Measurements from ENCODE around the gene TNFAIP8.
"Not testable (repeated sequence)": the region's sequence is repeated elsewhere in the genome, so short reads cannot be mapped to it uniquely, and the experiment has no call there.

Gene TNFAIP8

DNA sequence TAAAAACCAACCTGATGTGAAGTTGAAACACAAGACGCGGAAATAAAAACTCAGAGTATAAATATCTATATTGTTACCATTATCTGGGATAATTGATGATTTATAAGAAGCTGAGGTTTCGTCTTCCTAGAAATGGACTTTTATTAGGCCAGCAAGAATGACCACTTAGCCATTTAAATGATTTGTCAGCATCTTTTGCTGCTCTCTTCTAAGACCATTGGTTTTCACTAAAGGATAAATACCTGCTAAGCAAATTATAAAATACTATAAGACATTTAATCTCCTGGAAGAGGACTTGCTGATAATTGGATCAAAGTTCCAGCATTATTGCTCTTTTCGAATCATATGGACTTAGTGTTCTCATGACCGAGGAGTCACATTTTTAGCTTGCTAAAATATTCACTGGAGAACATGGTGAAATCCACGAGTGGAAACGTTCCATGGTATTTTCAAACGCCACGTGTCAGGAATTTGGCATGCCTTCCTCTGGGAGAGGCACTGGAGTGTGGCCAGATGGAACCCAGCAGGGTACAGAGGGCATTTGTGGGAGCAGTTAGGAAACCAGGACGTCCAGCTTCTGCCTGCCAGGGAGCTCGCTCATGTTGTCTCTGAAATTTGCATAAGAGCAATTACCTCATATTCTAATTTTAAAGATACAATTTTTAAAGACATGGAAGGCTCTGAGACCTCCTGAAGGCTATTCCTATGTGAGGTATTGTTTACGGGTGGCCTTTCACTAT is 43.1 kb downstream of the TNFAIP8 start:
- DNase-seq = no peak

DNA sequence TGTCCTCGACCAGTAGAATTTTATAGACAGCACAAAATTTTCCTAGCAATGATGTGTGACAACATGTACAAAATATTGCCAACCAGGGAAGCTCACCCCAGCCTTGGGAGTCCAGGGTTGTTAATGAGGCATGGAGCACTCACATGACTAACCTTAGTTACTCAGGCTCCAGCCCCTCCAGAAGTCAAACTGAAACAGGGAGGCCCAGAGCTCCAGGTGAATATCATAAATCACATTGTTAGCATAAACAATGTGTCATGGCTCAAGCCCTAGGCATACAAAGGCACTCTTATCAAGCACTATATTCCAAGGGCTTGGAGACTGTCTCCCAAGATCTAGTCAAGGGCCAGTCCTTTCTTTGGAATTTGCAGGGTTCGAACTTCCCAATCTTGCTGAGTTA is 44.4 kb downstream of the TNFAIP8 start:
- DNase-seq = no peak

DNA sequence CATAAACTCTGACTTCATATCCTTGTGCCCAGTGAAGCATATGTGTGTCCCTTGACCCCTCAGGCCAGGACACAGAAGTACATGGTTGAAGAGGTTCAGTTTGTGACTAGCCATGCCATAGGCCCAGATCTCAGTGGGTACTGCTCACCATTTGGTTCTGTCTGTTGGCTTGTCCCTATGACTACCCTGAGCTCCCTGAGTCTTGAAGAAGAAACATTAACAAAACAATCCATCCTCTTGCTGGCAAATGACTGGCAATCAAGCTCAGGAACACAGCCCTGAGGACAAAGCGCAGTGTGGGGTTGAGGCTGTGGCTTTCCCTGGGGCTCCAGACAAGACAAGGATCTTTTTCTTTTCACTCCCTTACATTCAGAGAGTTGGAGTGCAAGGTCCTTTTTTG is 46.3 kb downstream of the TNFAIP8 start:
- DNase-seq = no peak

DNA sequence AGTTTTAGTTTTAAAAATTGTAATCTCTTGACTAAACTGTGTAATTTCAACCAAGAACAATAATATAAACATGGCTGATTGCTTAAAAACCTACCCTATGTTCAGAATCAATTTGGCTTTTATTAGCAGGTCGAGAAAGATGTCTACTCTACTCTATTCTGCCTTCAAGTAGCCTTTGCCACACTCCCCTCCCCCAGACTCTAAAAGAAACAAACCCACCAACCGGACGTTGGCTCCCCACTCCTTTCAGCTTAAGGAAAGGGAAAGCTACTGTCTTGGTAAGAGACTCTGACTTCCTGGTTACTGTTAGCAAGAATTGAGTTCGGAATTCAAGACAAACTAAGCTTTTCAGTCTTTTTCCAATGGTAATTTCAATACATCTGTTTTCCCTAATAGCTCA is 46.7 kb downstream of the TNFAIP8 start:
- no peak for DNase-seq

DNA sequence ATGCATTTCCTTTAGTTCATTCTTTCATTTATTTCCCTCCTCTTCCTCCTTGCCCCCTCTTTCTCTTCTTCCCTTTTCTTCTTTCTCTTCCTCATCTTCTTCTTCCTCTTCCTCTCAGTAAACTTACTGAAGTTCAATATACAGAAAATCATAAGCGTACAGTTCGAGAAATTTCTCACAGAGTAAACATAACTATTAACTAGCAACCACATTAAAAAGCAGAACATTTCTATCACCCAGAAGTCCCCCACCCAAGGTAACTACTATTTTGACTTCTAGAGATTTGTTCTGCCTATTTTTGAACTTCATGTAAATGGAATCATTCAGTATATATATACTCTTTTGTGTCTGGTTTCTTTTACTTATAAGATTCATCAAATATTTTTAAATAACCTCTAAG is 48.2 kb downstream of the TNFAIP8 start:
- DNase-seq = no peak

DNA sequence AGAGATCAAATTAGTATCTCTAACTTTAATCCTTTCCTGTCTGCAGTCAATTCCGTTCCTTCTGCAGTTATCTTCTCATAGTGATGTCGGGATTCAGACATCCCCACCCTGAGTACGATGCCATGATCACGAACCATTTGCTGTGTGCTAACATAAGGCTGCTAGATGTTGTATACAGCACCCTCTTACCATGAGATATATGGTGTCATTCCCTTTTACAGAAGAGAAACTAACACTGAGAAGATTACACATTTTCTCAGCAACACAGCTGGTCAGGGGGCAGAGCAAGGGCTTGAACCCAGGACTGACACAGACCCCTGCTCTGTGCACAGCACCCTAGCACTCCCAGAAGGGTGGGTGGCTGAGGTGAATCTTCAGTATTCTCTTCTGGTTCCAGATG is 49.6 kb downstream of the TNFAIP8 start:
- DNase-seq = no peak

DNA sequence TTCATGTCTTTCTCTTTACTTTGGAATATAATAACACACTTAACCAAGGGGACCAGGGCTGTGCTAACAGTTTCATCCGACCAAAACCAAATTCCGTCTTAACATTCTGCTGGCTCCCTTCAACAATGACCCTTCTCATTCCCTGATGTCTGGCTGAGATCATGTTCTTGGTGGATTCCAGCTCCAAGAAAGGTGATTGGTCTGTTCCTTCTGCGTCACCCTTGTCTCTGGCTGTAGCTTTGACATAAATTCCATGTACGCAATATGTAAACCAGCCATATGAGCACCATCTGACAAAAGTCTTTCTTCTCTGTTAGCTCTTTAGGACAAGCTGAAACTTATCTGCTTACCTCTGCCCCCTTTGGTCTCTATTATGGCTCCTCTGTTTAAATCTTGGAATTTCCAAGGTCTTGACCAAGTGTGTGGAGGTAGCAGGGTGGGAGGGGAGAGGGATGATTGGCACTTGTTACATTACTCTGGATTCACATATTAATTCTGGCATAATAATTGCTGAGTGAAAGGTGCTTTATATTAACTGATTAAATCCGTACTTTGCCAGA is 50.8 kb downstream of the TNFAIP8 start:
- DNase-seq = no peak

DNA sequence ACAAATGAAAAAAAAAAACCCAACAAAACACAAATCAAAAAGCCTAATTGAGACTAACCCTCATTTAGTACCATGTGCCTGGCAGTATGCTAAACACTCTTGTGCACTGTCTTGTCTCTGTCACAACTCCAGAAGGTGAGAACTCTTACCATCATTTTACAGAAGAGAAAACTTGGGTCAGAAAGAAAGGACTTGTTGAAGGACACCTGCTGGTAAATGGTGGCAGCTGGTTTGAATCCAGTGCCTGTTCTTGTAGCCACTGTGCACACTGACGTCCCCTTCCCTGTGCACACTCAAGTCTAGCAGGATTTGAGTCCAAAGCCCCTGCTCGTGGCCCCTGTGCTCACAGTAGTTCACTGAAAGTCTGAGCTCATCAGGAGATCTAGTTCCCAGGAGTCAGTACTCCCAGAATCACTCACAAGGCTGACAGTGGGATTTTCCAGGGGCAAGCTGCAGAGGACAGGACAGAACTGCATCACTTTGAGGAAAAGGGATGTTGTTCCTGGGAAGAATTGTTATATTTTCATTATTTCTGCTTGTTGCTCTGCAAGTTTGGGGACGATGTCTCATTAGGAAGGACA is 53.5 kb downstream of the TNFAIP8 start:
- DNase-seq = no peak

DNA sequence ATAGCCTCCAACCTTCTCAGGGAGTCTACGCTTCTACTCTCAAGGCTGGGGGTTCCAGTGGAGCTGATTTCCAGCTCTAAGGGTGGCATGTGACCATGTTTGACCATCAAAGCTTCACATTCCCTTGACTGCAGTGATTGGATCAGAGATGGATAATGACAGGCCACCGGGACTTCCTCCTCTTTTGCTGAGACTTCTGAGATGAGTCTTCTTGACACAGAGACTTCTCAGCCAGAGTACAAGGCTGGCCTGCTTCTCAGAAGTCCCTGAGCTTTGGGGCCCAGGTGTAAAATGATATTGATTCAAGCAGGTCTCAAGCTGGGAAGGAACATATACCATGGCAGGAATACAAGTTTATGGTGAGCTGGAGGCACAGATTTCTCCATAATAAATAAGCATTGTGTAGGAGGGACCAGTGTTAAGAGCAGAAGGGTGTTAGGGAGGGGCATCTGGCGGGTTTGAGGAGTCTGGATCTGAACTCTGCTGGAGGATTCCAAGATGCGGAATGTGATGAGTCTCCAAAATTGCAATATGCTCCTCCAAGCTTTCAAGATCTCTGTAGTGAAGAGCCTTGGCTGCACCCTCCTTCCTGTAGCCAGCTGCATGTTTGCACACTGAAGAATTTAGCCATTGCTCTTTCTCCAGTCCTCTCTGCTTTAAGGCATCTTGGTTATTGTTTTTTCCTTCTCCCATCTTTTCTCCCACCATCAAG is 54.8 kb downstream of the TNFAIP8 start:
- no peak for DNase-seq

DNA sequence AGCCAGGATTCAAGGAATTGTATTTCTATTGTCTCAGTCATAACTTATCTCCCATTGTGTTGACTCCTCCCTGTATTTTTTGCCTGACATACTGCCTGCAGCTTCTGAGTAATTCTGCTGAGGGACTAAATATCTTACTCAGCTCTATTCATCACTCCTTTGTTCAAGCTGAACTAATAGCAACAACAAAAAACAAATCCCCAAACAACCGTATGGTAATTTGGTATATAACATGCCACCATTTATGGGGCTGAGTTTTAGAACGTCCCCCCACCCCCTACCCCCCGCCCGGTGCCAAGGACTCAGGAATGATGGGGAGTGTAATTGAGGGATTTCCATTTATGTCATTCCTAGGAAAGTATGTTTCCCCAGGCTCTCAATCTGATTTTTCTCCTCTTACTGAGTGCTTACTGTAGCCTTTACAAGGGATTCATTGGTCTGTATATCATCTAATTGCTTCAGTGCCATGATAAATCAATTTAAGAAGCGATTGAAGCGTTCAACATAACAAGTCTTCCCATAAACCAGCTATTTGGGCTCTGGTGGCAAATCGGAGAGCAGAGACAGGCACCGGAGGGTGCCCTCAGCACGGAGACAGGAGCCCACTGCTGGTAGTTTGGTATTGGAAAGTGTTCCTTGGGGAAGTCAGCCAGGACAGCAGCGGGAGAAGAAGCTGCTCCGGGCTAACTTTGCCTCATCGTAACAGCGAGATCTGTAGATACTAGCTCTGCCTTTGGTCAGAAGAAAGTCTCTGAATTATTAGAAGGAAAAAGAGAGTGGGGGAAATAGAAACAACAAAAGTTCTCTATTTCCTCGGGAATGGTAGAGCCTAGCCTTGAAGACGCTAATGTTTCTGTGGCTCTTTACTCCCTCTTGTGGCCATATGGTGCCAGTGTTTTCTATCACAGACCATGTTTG is 55.8 kb downstream of the TNFAIP8 start:
- no peak for DNase-seq

DNA sequence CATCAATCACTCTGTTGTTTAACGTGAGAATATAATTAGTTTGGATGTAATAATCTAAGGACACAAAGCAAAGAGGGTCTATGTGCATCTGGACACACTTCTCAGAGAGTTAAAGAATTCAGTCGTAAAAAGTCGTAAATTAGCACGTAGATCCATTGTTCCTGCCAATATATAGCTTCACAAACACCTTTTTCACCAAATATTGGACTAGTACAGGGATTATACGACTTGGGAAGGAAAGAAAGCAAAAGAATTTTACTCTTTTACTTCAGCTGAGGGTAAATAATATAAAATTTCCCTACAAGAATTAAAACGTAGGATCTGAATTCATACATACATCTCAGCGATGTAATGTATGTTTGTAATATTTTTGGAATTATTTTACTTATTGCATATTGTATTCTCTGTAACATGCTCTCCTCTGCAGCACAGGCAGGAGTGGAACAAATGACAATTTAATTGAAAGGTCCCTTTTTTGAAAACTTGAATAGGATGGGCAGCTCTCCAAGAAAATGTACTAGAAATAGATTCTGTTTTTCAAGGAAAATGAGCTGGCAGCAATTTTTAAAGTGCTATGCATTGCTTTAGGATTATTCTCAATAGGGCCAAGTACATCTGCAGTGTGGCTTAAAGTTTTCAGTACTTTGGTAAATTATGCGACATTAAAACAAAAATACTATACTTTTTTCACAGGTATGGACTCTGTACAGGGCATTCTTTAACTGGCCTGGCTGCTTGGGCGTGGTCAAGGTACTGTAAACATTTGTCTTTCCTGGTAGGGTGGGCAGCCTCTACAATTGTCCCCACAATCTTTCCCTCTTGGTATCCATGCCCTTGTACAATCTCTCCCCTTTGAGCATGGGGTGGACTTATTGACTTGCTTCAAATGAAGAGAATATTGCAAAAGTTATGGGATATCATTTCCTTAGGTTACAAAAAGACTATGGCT is 56.7 kb downstream of the TNFAIP8 start:
- DNase-seq = no peak

DNA sequence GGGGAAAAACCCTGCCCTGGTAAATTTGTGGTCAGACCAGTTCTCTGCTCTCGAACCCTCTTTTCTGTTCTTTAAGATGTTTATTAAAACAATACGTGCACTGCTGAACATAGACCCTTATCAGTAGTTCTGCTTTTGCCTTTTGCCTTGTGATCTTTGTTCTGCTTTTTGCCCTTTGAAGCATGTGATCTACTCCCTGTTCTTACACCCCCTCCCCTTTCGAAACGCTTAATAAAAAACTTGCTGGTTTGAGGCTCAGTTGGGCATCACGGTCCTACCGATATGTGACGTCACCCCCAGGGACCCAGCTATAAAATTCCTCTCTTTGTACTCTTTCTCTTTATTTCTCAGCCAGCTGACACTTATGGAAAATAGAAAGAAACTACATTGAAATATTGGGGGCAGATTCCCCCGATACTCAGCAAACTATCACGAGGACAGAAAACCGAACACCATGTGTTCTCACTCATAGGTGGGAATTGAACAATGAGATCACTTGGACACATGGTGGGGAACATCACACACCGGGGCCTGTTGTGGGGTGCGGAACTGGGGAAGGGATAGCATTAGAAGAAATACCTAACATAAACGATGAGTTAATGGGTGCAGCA is 58.4 kb downstream of the TNFAIP8 start:
- not testable (repeated sequence) for DNase-seq

DNA sequence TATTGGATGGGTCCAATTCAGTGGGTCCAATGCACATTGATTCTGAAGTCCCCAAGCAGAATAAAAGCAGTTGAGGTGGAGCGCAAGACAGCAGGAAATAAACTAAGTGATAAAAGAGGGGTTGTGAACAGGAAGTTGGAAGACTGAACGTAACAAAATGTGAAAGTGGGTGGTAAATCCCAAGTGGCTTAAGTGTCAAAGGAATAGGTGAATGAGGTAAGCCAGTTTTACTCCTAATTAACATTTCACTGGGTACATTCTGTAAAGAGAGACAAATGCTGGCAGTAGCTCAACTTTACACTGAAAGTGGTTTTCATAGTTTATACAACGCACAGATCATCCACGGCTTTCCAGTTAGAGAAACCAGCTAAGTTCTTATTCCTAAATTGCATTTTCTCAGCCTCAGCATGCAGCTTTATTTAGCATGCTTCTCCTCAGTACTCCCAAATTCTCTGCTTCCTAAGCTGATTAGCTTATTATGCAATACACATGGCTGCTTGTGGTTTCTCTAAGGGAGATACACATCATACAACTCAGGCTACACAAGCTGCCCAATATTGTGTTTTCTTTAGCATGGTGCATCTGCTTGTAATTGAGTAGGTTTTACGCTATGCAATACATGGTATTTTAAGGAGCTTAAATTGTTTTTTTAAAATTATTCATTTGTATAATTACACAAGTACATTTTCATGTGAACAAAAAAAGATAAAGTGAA is 62.2 kb downstream of the TNFAIP8 start:
- DNase-seq = no peak

DNA sequence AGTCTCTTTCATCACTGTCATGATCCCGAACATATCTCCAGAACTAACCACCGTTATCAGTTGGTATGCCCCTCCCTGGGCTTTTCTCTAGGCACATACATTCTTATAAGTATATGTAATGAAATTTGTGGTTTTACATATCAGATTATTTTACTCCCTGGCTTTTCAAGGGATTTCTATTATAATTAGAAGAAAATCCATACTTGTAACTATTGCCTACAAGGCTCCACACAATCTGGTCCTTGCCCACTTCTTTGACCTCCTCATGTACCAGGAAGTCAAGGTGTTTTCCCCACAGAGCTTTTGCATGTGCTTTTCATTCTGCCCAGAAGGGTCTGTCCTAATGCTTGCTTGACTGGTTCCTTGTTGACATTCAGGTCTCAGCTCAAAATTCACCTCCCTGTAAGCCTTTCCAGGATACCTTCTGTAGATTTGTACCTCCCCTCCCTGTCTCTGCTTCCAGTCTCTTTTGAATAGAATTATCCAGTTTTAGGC is 62.8 kb downstream of the TNFAIP8 start:
- DNase-seq = no peak

DNA sequence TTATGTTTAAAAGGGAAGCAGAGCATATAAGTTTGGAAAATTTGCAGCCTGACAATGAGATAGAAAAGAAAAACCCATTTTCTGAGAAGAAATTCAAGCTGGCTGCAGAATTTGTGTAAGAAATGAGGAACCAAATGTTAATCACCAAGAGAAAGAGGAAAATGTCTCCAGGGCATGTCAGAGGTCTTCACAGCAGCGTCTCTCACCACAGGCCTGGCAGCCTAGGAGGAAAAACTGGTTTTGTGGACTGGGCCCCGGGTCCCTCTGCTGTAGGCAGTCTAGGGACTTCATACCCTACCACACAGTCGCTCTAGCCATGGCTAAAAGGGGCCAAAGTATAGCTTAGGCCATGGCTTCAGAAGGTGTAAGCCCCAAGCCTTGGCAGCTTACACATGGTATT is 64.3 kb downstream of the TNFAIP8 start:
- no peak for DNase-seq

DNA sequence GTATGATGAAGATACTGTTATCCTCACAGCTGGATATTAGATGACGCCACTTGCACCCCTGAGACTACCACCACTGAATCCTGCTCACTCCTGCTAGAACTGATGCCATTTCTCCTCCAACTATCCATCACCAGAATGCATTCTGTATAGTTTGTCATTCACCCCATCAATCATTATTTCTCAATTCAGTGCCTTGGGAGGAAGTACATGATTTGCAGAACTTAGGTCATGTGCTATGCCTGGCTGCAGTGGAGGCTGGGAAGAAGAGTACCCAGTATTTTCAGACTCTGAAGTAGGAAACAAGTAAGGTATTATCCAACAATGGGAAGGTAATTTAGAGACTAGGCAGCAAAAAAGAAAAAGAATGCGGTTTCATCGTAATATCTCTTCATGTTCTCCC is 70.2 kb downstream of the TNFAIP8 start:
- no peak for DNase-seq

DNA sequence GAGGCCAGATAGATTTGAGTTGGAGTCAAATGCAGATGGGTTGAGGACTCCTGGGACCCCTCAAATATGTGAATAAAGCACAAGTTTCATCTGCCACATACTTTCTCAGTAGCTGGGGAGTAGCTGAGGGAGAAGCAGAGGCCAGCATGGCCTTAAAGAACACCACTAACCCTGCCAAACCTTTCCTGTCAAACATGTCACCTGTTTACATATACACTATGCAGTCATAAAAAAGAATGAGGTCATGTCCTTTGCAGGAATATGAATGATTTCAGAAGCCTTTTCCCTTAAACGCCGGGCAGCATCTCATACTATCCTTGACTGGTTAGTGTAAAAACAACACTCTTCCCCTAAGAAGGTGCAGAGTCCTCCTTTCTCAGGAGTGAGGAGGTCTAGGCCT is 71.2 kb downstream of the TNFAIP8 start:
- DNase-seq = no peak

DNA sequence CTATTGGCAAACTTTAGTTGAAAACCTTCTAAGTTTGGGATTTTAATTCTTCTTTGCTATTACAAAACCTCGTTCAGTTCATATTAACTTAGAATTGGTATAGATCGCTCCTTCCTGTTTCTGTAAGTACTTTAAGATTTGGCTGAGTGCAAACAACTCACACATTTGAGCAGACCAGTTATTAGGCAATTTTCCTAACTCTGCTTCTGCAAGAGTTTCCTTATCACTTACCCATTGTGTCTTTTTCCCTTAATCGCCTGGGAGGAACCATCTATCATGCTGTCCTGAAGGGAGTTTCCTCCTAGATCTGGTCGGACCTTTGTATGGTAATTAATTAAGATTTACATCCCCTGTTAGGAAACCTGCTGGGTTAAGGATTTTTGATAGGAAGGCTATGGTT is 71.8 kb downstream of the TNFAIP8 start:
- DNase-seq = not testable (repeated sequence)

DNA sequence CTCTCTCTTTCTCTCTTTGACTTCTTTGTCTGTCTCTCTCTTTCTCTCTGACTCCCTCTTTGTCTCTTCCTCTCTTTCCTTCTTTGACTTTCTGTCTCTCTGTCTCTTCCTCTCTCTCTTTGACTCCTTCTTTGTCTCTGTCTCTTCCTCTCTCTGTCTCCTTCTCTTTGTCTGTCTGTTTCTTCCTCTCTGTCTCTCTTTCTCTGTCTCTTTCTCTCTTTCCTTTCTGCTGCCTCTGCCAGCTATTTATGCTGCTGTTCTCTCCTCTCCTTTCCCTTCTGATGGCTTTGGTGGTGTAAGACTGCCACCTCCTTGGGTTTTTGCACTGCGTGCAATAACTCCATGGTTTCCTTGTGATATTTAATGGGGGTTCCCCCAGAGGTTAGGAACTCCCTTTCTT is 72.3 kb downstream of the TNFAIP8 start:
- not testable (repeated sequence) for DNase-seq

DNA sequence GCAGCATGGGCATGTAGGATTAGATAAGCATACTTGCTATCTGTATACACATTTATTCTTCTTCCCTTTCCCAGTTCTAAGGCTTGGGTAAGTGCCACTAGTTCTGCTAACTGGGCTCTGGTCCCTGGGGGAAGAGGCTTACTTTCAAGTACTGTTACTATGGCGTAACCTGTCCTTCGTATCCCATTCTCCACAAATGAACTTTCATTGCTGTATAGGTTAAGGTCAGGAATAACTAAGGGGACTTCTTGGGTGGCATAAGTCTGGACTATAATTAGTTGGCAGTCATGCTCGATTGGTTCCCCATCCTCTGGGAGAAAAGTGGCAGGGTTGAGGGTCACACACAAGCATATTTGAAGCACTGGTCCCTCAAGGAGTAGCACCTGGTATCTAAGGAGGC is 72.8 kb downstream of the TNFAIP8 start:
- DNase-seq = not testable (repeated sequence)
